Measurements from ENCODE around the gene WNT3.
"Not testable (repeated sequence)": the region's sequence is repeated elsewhere in the genome, so short reads cannot be mapped to it uniquely, and the experiment has no call there.

The WNT3 gene

GRCh38 chr17:46780003-46780373 is 38.5 kb downstream of the WNT3 start:
- no peak for DNase-seq

GRCh38 chr17:46777943-46778915 is 40.3 kb downstream of the WNT3 start:
- no peak for DNase-seq

DNA sequence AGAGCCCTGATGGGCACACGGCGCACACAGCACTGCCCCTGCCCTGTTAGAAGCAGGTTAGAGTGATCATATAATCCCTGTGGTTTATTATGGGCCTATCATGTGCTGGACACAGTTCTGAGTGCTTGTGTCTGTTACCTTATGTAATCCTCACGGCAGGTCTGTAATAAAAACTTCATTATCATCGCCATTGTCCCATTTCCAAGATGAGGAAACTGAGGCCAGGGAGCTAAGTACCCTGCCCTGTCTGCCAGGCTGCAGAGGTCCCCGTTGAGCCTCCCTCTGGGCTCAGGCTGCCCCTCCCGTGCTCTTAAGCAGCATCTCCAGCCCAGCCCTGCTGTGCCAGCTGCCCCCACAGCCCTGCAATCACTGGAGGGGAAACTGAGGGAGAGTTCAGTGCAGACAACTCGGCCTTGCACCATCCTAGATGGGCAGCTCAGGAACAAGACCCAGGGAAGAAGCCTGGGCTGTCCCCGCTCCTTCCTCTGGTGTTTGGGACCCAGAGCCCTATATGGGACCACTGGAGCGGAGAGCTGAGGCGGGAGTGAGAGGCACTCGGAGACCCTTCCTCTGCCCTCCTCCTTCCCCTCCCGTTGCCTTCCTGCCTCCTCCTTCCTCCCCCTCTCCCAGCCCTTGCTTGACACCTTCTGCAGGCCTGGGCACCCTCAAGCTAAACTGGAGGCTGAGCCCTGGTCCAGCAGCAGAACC is 42.0 kb downstream of the WNT3 start:
- DNase-seq = no peak

DNA sequence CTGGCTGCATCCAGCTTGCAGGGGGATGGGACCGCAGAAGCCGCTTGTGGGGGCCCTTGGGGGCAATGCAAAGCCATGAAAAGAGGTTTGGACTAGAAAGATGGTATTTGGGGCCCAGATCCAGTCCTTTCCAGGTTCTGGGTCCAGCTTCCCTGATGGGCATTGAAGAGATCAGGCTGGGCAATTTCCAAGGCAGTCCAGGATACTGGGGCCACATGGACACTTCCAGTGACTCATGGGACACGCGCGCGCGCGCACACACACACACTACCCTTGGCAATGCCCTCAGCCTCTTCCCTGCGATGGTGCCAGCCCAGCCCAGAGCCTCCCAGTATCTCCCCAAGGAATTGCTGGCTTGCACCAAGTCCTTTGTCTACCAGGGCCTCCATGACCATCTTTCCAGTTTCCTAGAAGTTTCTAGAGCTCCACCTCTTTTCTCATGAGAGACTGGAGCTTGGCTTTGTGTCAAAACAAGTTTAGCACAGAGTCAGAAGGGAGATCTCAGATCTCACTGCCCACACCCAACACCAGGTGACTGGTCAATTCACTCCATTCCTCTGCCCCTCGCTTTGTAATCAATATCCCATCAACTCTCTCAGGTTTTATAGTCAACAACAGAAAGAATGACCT is 44.3 kb downstream of the WNT3 start:
- peak; percentile 17 for DNase-seq

GRCh38 chr17:46773676-46774075 is 44.8 kb downstream of the WNT3 start:
- no peak for DNase-seq

- DNase-seq = no peak
Measured at GRCh38 chr17:46773221-46773605, 45.3 kb downstream of the WNT3 start.

DNA sequence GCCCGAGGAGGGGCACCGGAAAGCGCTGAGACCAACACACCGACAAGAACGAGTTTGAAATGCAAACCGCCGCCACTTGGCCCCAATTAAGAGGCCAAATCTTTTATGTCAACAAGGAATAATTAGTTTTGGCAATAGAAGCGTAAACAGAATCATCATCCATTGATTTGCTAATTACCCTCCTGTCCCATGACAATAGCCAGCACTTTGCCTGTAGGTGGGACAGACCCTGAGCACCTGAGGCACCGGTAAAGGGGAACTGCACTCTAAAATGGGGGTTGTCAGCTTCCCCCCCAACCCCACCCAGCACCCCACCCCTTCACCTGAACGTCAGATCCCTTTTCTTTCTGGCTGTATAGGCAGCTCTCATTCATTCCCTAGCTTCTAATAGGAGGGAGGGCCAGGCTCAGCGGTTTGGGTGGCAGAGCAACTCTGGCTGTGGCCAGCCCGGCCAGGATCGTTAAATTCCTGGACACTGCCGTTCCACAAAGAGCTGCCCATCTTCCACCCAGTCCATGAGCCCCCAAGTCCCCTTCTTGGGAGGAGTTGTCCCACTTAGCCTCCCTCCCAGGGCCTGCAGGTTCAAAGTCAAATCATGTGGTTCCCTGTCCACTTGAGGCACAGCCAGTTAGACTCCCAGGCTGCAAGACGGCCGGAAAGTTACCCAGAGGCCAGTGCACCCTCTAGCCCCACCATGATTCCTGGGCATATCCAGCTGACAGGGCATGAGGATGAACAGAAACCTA is 45.8 kb downstream of the WNT3 start:
- DNase-seq = no peak

- peak; percentile 36 for DNase-seq
Measured at GRCh38 chr17:46771561-46772474, 46.7 kb downstream of the WNT3 start.

DNA sequence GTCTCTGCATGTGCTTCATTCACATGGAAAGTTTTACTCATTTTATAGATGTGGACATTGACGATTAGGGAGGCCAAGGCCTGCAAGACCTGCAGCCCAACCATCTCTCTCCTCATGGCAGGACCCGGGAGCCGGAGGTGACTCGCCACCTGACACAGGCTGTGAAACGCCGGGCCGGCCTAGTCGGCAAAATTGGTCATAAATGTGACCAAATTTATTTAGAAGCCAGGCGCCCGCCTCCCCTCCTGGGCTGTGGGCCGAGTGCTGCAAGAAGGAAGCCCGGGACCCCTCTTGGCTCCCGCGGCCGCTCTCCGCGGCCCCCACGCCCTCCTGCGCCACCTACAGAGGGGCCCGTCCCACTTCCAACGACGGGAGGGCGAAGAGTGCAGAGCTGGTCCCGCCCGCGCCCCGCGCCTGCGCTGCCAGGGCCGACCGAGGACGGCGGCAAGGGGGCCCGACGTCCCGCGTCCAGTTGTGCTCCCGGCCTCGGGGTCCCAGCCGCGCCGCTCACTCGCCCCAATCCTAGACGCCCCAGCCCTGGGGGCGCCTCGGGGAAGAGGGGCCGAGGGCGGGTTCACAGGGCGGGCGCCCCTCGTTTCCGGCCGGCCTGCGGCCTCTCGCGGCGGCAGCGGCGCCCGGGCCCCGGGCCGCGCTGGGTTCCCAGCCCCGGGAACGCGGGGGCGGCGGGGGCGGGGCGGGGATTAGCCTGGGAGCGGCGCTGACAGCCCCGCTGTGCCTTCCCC is 47.5 kb downstream of the WNT3 start:
- DNase-seq = peak; percentile 45

- no peak for DNase-seq
Measured at GRCh38 chr17:46770439-46770817, 48.1 kb downstream of the WNT3 start.

DNA sequence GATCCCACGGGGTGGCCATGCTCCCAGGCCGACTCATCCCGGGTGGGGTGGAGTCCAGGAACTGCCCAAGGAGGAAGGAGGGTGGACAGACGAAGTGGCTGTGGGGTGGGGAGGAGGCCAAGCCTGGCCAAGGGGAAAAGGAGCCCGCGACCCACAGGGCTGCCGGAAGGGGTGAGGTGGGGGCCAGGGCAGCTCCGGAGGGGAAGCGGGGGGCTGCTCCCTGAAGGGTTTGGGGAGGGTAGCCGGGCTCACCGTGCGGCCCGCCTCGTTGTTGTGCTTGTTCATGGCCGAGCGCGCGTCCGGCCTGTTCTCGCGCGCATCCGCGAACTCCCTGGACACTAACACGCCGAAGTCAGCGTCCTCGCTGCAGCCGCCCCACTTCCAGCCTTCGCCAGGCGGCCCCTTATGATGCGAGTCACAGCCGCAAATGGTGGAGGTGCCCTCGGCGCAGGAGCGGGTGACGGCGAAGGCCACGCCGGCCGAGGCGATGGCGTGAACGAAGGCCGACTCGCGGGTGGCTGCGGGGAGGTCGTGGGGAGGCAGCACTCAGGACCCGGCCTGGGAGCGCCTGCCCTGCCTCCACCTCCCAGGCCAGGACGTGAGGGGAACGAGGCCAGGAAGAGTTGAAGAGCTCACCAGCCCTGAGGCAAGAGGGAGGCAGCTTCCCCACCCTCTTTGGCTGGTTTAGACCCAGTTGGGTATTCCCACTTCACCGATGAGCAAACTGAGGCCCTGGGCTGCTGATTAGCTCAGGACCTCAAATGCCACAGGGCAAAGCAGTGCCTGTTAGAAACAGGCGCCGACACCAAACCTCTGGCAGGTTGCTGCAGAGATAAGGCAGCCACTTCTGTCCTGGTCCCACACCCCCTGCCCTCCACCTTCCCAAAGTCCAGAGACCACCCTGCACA is 48.7 kb downstream of the WNT3 start:
- peak; percentile 47 for DNase-seq

DNA sequence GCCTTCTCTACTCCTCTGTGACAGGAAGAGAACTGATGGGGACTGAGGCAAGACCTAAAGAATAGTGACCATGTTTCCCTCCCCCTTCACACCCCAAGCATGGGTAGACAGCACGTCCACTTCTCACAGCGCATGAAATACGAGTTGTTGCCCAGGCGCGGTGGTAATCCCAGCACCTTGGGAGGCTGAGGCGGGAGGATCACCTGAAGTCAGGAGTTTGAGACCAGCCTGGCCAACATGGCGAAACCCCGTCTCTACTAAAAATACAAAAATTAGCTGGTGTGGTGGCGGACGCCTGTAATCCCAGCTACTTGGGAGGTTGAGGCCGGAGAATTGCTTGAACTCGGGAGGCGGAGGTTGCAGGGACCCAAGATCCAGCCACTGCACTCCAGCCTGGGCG is 49.6 kb downstream of the WNT3 start:
- DNase-seq = not testable (repeated sequence)

- no peak for DNase-seq
Measured at GRCh38 chr17:46768540-46768870, 50.0 kb downstream of the WNT3 start.

GRCh38 chr17:46766493-46767491 is 51.7 kb downstream of the WNT3 start:
- DNase-seq = no peak

- DNase-seq = no peak
Measured at GRCh38 chr17:46765453-46765852, 53.0 kb downstream of the WNT3 start.

DNA sequence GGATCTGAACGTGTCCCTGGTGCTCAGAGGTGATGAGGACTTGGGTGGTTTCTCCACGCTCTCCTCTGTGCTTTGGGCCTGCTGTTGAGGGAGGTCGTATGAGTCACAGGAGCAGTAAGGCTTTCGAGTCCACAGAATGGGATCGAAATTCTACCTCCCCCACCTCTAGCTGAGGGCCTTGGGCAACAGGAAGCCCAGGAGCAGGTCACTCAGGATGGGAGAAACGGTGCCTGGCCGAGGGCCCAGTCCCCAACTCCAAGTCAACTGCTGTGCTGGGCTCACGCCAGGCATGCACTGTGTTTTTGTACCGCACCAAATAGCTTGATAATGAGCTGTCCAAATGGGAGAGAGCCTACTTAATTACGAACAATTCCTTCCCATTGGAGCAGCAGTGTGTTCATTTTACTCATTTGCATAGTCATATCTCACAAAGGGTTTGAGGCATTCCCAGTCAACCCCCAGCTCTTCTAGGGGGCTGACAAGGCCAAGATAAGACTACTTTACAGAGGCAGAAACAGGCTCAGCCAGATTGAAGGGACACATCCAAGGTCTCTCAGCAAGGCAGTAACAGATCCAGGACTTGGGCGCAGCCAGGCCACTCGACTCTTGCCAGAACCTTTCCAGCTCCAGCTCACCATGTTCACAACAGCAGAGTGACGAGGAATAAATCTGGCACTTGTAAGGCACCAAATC is 53.6 kb downstream of the WNT3 start:
- peak; percentile 86 for DNase-seq

- DNase-seq = no peak
Measured at GRCh38 chr17:46764000-46764708, 54.3 kb downstream of the WNT3 start.

GRCh38 chr17:46763416-46763815 is 55.1 kb downstream of the WNT3 start:
- DNase-seq = no peak
